Measurements from ENCODE around the gene ETFRF1. TPM values are rescaled to one million over a fixed set of nuclear protein-coding genes. Genes with fewer than 3 reads are reported as not detected.
A peak's percentile ranks its signal among the peaks of the same experiment; 100 is the strongest.

The ETFRF1 gene
- 14.3 to 20.7 TPM (median 17.5 TPM) in 3 replicates for total RNA-seq

- H3K9me3 Mint-ChIP-seq: no peaks in the 10 kb centered on the region
- H3K4me1 Mint-ChIP-seq: peaks cover 22% of the 10 kb centered on the region
- H3K4me3 Mint-ChIP-seq: peak within 1 kb of the TSS; percentile 93
- peak; percentile 98 to 99 for DNase-seq (ENCODE audit: low spot score in 2 of 2, unreplicated experiment in 2 of 2)
- no peak for TF ChIP-seq CTCF (IDR thresholded peaks at IDR 0.05; ENCODE audit: unreplicated experiment)
- peak within 1 kb of the TSS; percentile 98 for H3K27ac Mint-ChIP-seq
- no peaks in the 10 kb centered on the region for H3K27me3 Mint-ChIP-seq (ENCODE audit: low read depth)
- peaks cover 4% of the 10 kb centered on the region for H3K36me3 Mint-ChIP-seq
Measured at GRCh38 chr12:25195056-25195971, at the start of gene ETFRF1, which contains the start of gene DNAI7. Gene ETFRF1 (plus strand): TSS chr12:25195237. CDS start chr12:25203957, 8,720 bp downstream. Gene DNAI7 (minus strand): TSS chr12:25195160. CDS start chr12:25195078, 82 bp downstream.

- no peaks in the 10 kb centered on the region for H3K27me3 Mint-ChIP-seq (ENCODE audit: low read depth)
- no peak overlapping the region for H3K4me3 Mint-ChIP-seq
- no peak for DNase-seq (ENCODE audit: low spot score in 2 of 2, unreplicated experiment in 2 of 2)
- no peak for TF ChIP-seq CTCF (IDR thresholded peaks at IDR 0.05; ENCODE audit: unreplicated experiment)
- peaks cover 4% of the 10 kb centered on the region for H3K4me1 Mint-ChIP-seq
- H3K36me3 Mint-ChIP-seq: no peaks in the 10 kb centered on the region
- peaks cover 3% of the 10 kb centered on the region for H3K9me3 Mint-ChIP-seq
- no peak overlapping the region for H3K27ac Mint-ChIP-seq
Measured at GRCh38 chr12:25146686-25147085, 48.4 kb upstream of the ETFRF1 start.

- no peak for TF ChIP-seq CTCF (IDR thresholded peaks at IDR 0.05; ENCODE audit: unreplicated experiment)
- no peaks in the 10 kb centered on the region for H3K27me3 Mint-ChIP-seq (ENCODE audit: low read depth)
- no peak overlapping the region for H3K4me3 Mint-ChIP-seq
- H3K4me1 Mint-ChIP-seq: peaks cover 12% of the 10 kb centered on the region
- DNase-seq (ENCODE audit: low spot score in 2 of 2, unreplicated experiment in 2 of 2): peak in 1 of 2 experiments; percentile 44
- peak overlapping the region; percentile 11 for H3K27ac Mint-ChIP-seq
- H3K36me3 Mint-ChIP-seq: no peaks in the 10 kb centered on the region
- no peaks in the 10 kb centered on the region for H3K9me3 Mint-ChIP-seq
Measured at GRCh38 chr12:25151476-25151875, 43.6 kb upstream of the ETFRF1 start.

- Mint-ChIP-seq H3K4me1 (peaks cover 12% of the 10 kb centered on the region), H3K27ac (no peak overlapping the region), H3K9me3 (no peaks in the 10 kb centered on the region), H3K36me3 (no peaks in the 10 kb centered on the region), H3K4me3 (no peak overlapping the region), H3K27me3 (ENCODE audit: low read depth) (no peaks in the 10 kb centered on the region)
- no peak for DNase-seq (ENCODE audit: low spot score in 2 of 2, unreplicated experiment in 2 of 2)
- no peak for TF ChIP-seq CTCF (IDR thresholded peaks at IDR 0.05; ENCODE audit: unreplicated experiment)
Measured at GRCh38 chr12:25152055-25152454, 43.0 kb upstream of the ETFRF1 start.

- no peak overlapping the region for H3K4me3 Mint-ChIP-seq
- H3K27me3 Mint-ChIP-seq (ENCODE audit: low read depth): no peaks in the 10 kb centered on the region
- peak overlapping the region; percentile 43 for H3K27ac Mint-ChIP-seq
- H3K4me1 Mint-ChIP-seq: peaks cover 12% of the 10 kb centered on the region
- peak; percentile 86 for TF ChIP-seq CTCF (IDR thresholded peaks at IDR 0.05; ENCODE audit: unreplicated experiment)
- no peaks in the 10 kb centered on the region for H3K9me3 Mint-ChIP-seq
- no peak for DNase-seq (ENCODE audit: low spot score in 2 of 2, unreplicated experiment in 2 of 2)
- no peaks in the 10 kb centered on the region for H3K36me3 Mint-ChIP-seq
Measured at GRCh38 chr12:25155022-25155576, 39.9 kb upstream of the ETFRF1 start.
